Liver (tissue), 9 donors: Measurements from ENCODE around the gene RBM20. TPM values are rescaled to one million over a fixed set of nuclear protein-coding genes. Genes with fewer than 3 reads are reported as not detected.

ENCODE experiments used
- DNase-seq: peaks from one replicate; pipeline ENCODE4 v3.0.0-alpha.2; 2017; ENCODE audit warnings: low spot score
- H3K27ac ChIP-seq, 2 donors: one replicate each; pipeline ENCODE4 v1.7.0; 2013; ENCODE audit warnings: inconsistent platforms in 2 of 2, low read length in 2 of 2, control low read depth in 1 of 2, low read depth in 1 of 2, mild to moderate bottlenecking in 1 of 2
- H3K27me3 ChIP-seq, 4 donors: one replicate each; pipeline versions ENCODE4 v1.6.1 to v1.7.0; 2013; ENCODE audit warnings: low read length in 3 of 4, inconsistent platforms in 1 of 4, mild to moderate bottlenecking in 1 of 4, moderate library complexity in 1 of 4; ENCODE audit not compliant: control insufficient read depth in 4 of 4, insufficient read depth in 4 of 4
- H3K36me3 ChIP-seq, 4 donors: one replicate each; pipeline versions ENCODE4 v1.6.1 to v1.7.0; 2013; ENCODE audit warnings: low read length in 3 of 4, mild to moderate bottlenecking in 3 of 4, low read depth in 1 of 4, moderate library complexity in 1 of 4; ENCODE audit not compliant: control insufficient read depth in 4 of 4, insufficient read depth in 3 of 4
- H3K4me1 ChIP-seq, 4 donors: one replicate each; pipeline versions ENCODE4 v1.6.1 to v1.7.0; 2013; ENCODE audit warnings: low read length in 3 of 4, mild to moderate bottlenecking in 3 of 4, moderate library complexity in 1 of 4; ENCODE audit not compliant: control insufficient read depth in 4 of 4, insufficient read depth in 4 of 4
- H3K4me3 ChIP-seq, 3 donors: one replicate each; pipeline versions ENCODE4 v1.6.1 to v1.7.0; 2013; ENCODE audit warnings: low read length in 3 of 3, control low read depth in 1 of 3, low read depth in 1 of 3, mild to moderate bottlenecking in 1 of 3
- H3K9ac ChIP-seq, 2 donors: one replicate each; pipeline ENCODE4 v1.7.0; 2013; ENCODE audit warnings: low read length in 2 of 2, mild to moderate bottlenecking in 2 of 2, moderate library complexity in 2 of 2, control low read depth in 1 of 2, low read depth in 1 of 2
- H3K9me3 ChIP-seq, 4 donors: one replicate each; pipeline versions ENCODE4 v1.6.1 to v1.7.0; 2013; ENCODE audit warnings: low read length in 3 of 4; ENCODE audit not compliant: control insufficient read depth in 4 of 4
- ATF3 ChIP-seq: IDR thresholded peaks from 2 replicates; pipeline ENCODE4 v1.6.1; 2016; ENCODE audit warnings: antibody characterized with exemption
- CTCF ChIP-seq: fragments of 150-350 bp; IDR thresholded peaks from 2 replicates; pipeline ENCODE4 v1.5.1; 2017; ENCODE audit warnings: improper control_type of control experiment, low read depth, low read length; ENCODE audit not compliant: missing input control
- EGR1 ChIP-seq, 2 donors: IDR thresholded peaks; 2 replicates each; pipeline ENCODE4 v1.6.1; 2016 to 2018; ENCODE audit warnings: antibody characterized with exemption in 2 of 2, low read depth in 2 of 2
- FOXA1 ChIP-seq: IDR thresholded peaks from 2 replicates; pipeline ENCODE4 v1.6.1; 2016; ENCODE audit warnings: antibody characterized with exemption
- FOXA2 ChIP-seq: IDR thresholded peaks from 2 replicates; pipeline ENCODE4 v1.6.1; 2016; ENCODE audit warnings: antibody characterized with exemption
- GABPA ChIP-seq, 2 donors: IDR thresholded peaks in 1 of 2; conservative IDR thresholded peaks in 1 of 2; 2 replicates each; pipeline ENCODE4 v1.6.1; 2016; ENCODE audit warnings: antibody characterized with exemption in 2 of 2, mild to moderate bottlenecking in 1 of 2, moderate library complexity in 1 of 2
- HNF4A ChIP-seq, 2 donors: conservative IDR thresholded peaks; 2 replicates each; pipeline ENCODE4 v1.6.1; 2016; ENCODE audit warnings: antibody characterized with exemption in 2 of 2, mild to moderate bottlenecking in 2 of 2
- JUND ChIP-seq, 2 donors: IDR thresholded peaks; 2 replicates each; pipeline ENCODE4 v1.6.1; 2016; ENCODE audit warnings: antibody characterized with exemption in 2 of 2
- MAX ChIP-seq: IDR thresholded peaks from 2 replicates; pipeline ENCODE4 v1.6.1; 2016; ENCODE audit warnings: antibody characterized with exemption
- RXRA ChIP-seq, 2 donors: IDR thresholded peaks; 2 replicates each; pipeline ENCODE4 v1.6.1; 2017 to 2018; ENCODE audit warnings: antibody characterized with exemption in 2 of 2, mild to moderate bottlenecking in 1 of 2
- SP1 ChIP-seq: IDR thresholded peaks from 2 replicates; pipeline ENCODE4 v1.6.1; 2018; ENCODE audit warnings: antibody characterized with exemption, mild to moderate bottlenecking
- TAF1 ChIP-seq: conservative IDR thresholded peaks from 2 replicates; pipeline ENCODE4 v1.6.1; 2016; ENCODE audit warnings: antibody characterized with exemption, mild to moderate bottlenecking
- YY1 ChIP-seq: IDR thresholded peaks from 2 replicates; pipeline ENCODE4 v1.6.1; 2016; ENCODE audit warnings: antibody characterized with exemption, mild to moderate bottlenecking
- WGBS: extraction: QIAGEN DNeasy Blood & Tissue Kit; methylation state at CpG from one replicate; pipeline ENCODE4 v1.1.7; 2013; 5-methylcytosine and 5-hydroxymethylcytosine counted together
- polyA plus RNA-seq, 2 donors: library from polyadenylated mRNA; stranded (reverse) in 1 of 2; unstranded in 1 of 2; fragments of 200-250 nt in 1 of 2; fragments of >200 nt in 1 of 2; fragmentation: Nextera tagmentation in 1 of 2; extraction: Ambion mirVana in 1 of 2; gene quantifications; one replicate each; pipeline versions ENCODE4 v1.2.1 to v1.2.3, GENCODE V29; 2013 to 2015
- total RNA-seq, 2 donors: library from RNA; depleted of rRNA; stranded (reverse); fragments of >200 nt; gene quantifications; one replicate each; pipeline ENCODE4 v1.2.3, GENCODE V29; 2014
- donor health status: healthy.
- donor health status: healthy.
- donor health status: healthy.
- donor health status: healthy.
- donor health status: healthy.

RBM20 gene
- total and polyA plus RNA-seq, 4 donors, result 0.03 to 0.08 (median 0.05) TPM; not detected in 1

- no peak for DNase-seq
- H3K36me3 ChIP-seq, result no peaks in the 10 kb centered on the region
- H3K9ac ChIP-seq, result no peak overlapping the region
- no peaks in the 10 kb centered on the region for H3K27me3 ChIP-seq
- WGBS, result 95% methylated on average over 2 of the region's 2 CpGs
- peaks cover 2 to 11% (median 7%) of the 10 kb centered on the region in 4 donors for H3K4me1 ChIP-seq
- H3K9me3 ChIP-seq, result no peaks in the 10 kb centered on the region
- TF ChIP-seq TAF1 (no peak), SP1 (peak; percentile 17), CTCF (no peak)
- no peak overlapping the region for H3K27ac ChIP-seq
- no peak overlapping the region for H3K4me3 ChIP-seq
Measured at GRCh38 chr10:110837418-110838171, 193.5 kb downstream of the RBM20 start.

GRCh38 chr10:110840225-110840922 lies 196.2 kb downstream of the RBM20 start:
- H3K9ac ChIP-seq, result no peak overlapping the region
- no peaks in the 10 kb centered on the region for H3K9me3 ChIP-seq
- WGBS, result 50% methylated on average over 5 of the region's 5 CpGs
- no peaks in the 10 kb centered on the region for H3K36me3 ChIP-seq
- peaks cover 9 to 35% (median 21%) of the 10 kb centered on the region in 4 donors for H3K4me1 ChIP-seq
- H3K27me3 ChIP-seq, result no peaks in the 10 kb centered on the region
- TF ChIP-seq HNF4A (conservative IDR thresholded peaks at IDR 0.05), result peak; percentile 74 to 79
- TF ChIP-seq GABPA (IDR thresholded peaks at IDR 0.05 in 1 of 2, conservative IDR thresholded peaks at IDR 0.05 in 1 of 2), result no peak
- TF ChIP-seq EGR1 (IDR thresholded peaks at IDR 0.05; ENCODE audit: low read depth in 2 of 2), result no peak
- peak in 1 of 2 donors; percentile 63 for TF ChIP-seq RXRA (IDR thresholded peaks at IDR 0.05)
- peak; percentile 46 for TF ChIP-seq FOXA1
- TF ChIP-seq JUND (IDR thresholded peaks at IDR 0.05), result peak in 1 of 2 donors; percentile 38
- TF ChIP-seq YY1, result no peak
- TF ChIP-seq FOXA2, result peak; percentile 66
- no peak overlapping the region for H3K4me3 ChIP-seq
- no peak overlapping the region for H3K27ac ChIP-seq
- DNase-seq, result no peak

GRCh38 chr10:110840923-110841428 lies 196.8 kb downstream of the RBM20 start:
- H3K36me3 ChIP-seq, result no peaks in the 10 kb centered on the region
- no peak overlapping the region for H3K4me3 ChIP-seq
- TF ChIP-seq ATF3, result no peak
- no peak for TF ChIP-seq MAX
- no peak for TF ChIP-seq SP1
- TF ChIP-seq RXRA (IDR thresholded peaks at IDR 0.05), result no peak
- no peak for TF ChIP-seq HNF4A (conservative IDR thresholded peaks at IDR 0.05)
- no peak overlapping the region for H3K27ac ChIP-seq
- 58% methylated on average over 3 of the region's 3 CpGs for WGBS
- H3K27me3 ChIP-seq, result no peaks in the 10 kb centered on the region
- no peak for DNase-seq
- H3K9me3 ChIP-seq, result no peaks in the 10 kb centered on the region
- H3K9ac ChIP-seq, result no peak overlapping the region
- peaks cover 13 to 41% (median 24%) of the 10 kb centered on the region in 4 donors for H3K4me1 ChIP-seq
